CD14-positive monocyte (primary cell): ENCODE results near the gene AMIGO3. TPM values are rescaled to one million over a fixed set of nuclear protein-coding genes. Genes with fewer than 3 reads are reported as not detected.

Experiments used
- DNase-seq, 3 donors: peaks; one replicate each; pipeline ENCODE4 v3.0.0-alpha.2; 2011 to 2022
- H2AFZ ChIP-seq: 2 replicates; pipeline ENCODE4 v1.6.0; 2012; ENCODE audit warnings: mild to moderate bottlenecking, low read depth, low read length, inconsistent platforms; ENCODE audit not compliant: insufficient read depth, poor library complexity, severe bottlenecking
- H3K27ac ChIP-seq, 2 donors: 1 replicate in 1 of 2; 2 replicates in 1 of 2; pipeline ENCODE4 v1.5.1; 2012 to 2013; ENCODE audit warnings: low read length in 2 of 2, control low read depth in 1 of 2, inconsistent platforms in 1 of 2, low read depth in 1 of 2, mild to moderate bottlenecking in 1 of 2
- H3K27me3 ChIP-seq, 2 donors: one replicate each; pipeline versions ENCODE4 v1.6.0 to v1.6.1; 2011 to 2013; ENCODE audit warnings: low read length in 2 of 2; ENCODE audit not compliant: control insufficient read depth in 2 of 2, insufficient read depth in 2 of 2
- H3K36me3 ChIP-seq, 2 donors: replicated peaks in 1 of 2; 1 replicate in 1 of 2; 2 replicates in 1 of 2; pipeline versions ENCODE4 v1.5.1 to v1.6.1; 2012 to 2013; ENCODE audit warnings: low read length in 2 of 2, control low read depth in 1 of 2, inconsistent platforms in 1 of 2, mild to moderate bottlenecking in 1 of 2; ENCODE audit not compliant: insufficient read depth in 2 of 2, control insufficient read depth in 1 of 2
- H3K4me1 ChIP-seq, 2 donors: 1 replicate in 1 of 2; 2 replicates in 1 of 2; pipeline versions ENCODE4 v1.5.1 to v1.6.1; 2012 to 2013; ENCODE audit warnings: low read length in 2 of 2, control low read depth in 1 of 2, inconsistent platforms in 1 of 2, mild to moderate bottlenecking in 1 of 2, moderate library complexity in 1 of 2; ENCODE audit not compliant: insufficient read depth in 2 of 2, control insufficient read depth in 1 of 2
- H3K4me2 ChIP-seq: replicated peaks from 2 replicates; pipeline ENCODE3; 2012; ENCODE audit warnings: low read length, moderate library complexity, mild to moderate bottlenecking; ENCODE audit not compliant: poor library complexity, severe bottlenecking; ENCODE audit errors: extremely low read depth
- H3K4me3 ChIP-seq, 3 experiments: fragments of 200-600 bp in 1 of 3; sonication (generic) in 1 of 3; replicated peaks in 1 of 3; 1 replicate in 2 of 3; 2 replicates in 1 of 3; pipeline ENCODE4 v1.5.1; 2011 to 2013; ENCODE audit warnings: low read length in 3 of 3, mild to moderate bottlenecking in 3 of 3, control low read depth in 2 of 3, low read depth in 2 of 3, inconsistent platforms in 1 of 3, moderate library complexity in 1 of 3
- H3K79me2 ChIP-seq: 2 replicates; pipeline ENCODE4 v1.6.0; 2012; ENCODE audit warnings: mild to moderate bottlenecking, control low read depth, inconsistent platforms, low read length, moderate library complexity; ENCODE audit not compliant: insufficient read depth
- H3K9ac ChIP-seq: 2 replicates; pipeline ENCODE4 v1.6.0; 2017; ENCODE audit warnings: low read length, mild to moderate bottlenecking; ENCODE audit not compliant: insufficient read depth, poor library complexity, severe bottlenecking
- H3K9me3 ChIP-seq, 2 donors: replicated peaks in 1 of 2; 1 replicate in 1 of 2; 2 replicates in 1 of 2; pipeline versions ENCODE4 v1.5.1 to v1.6.1; 2012 to 2013; ENCODE audit warnings: low read length in 2 of 2, control low read depth in 1 of 2; ENCODE audit not compliant: control insufficient read depth in 1 of 2, insufficient read depth in 1 of 2
- H4K20me1 ChIP-seq: 2 replicates; pipeline ENCODE4 v1.6.0; 2012; ENCODE audit warnings: mild to moderate bottlenecking, low read length, control low read depth, moderate library complexity; ENCODE audit not compliant: insufficient read depth
- H3K27ac Mint-ChIP-seq, 7 donors: one replicate each; pipeline ENCODE4 v1.8.0; 2020; ENCODE audit warnings: mild to moderate bottlenecking in 7 of 7, mixed read lengths in 7 of 7, moderate library complexity in 6 of 7, inconsistent platforms in 2 of 7
- H3K27me3 Mint-ChIP-seq, 3 donors: one replicate each; pipeline ENCODE4 v1.8.0; 2021 to 2022; ENCODE audit warnings: low read depth in 3 of 3, mild to moderate bottlenecking in 3 of 3, mixed read lengths in 3 of 3, moderate library complexity in 3 of 3, inconsistent platforms in 1 of 3
- H3K36me3 Mint-ChIP-seq, 2 donors: one replicate each; pipeline ENCODE4 v1.8.0; 2020; ENCODE audit warnings: mixed read lengths in 2 of 2, inconsistent platforms in 1 of 2, mild to moderate bottlenecking in 1 of 2
- H3K4me1 Mint-ChIP-seq: one replicate; pipeline ENCODE4 v1.8.0; 2020; ENCODE audit warnings: mild to moderate bottlenecking, mixed read lengths
- H3K4me3 Mint-ChIP-seq, 2 donors: one replicate each; pipeline ENCODE4 v1.8.0; 2020; ENCODE audit warnings: mild to moderate bottlenecking in 2 of 2, mixed read lengths in 2 of 2, moderate library complexity in 1 of 2
- H3K9me3 Mint-ChIP-seq, 7 donors: one replicate each; pipeline ENCODE4 v1.8.0; 2020 to 2022; ENCODE audit warnings: mixed read lengths in 7 of 7, mild to moderate bottlenecking in 6 of 7, moderate library complexity in 6 of 7, inconsistent platforms in 2 of 7
- WGBS: methylation state at CpG from one replicate; pipeline ENCODE4 v1.1.5; 2013; ENCODE audit warnings: missing lambda C conversion rate; ENCODE audit not compliant: insufficient coverage; 5-methylcytosine and 5-hydroxymethylcytosine counted together
- intact Hi-C, 2 donors: fragments of 100-400 bp; cut with micrococcal nuclease; formaldehyde crosslinking; loops; one replicate each; pipeline versions ENCODE4 v1.15.0 to v1.15.1; 2023
- polyA plus RNA-seq, 3 donors: library from polyadenylated mRNA; depleted of rRNA in 1 of 3; unstranded in 2 of 3; stranded (reverse) in 1 of 3; fragments of 300-500 nt in 2 of 3; fragments of >200 nt in 1 of 3; fragmentation: Illumina TruSeq in 2 of 3; gene quantifications; 1 replicate in 2 of 3; 2 replicates in 1 of 3; pipeline ENCODE4 v1.2.3, GENCODE V29; 2012 to 2021
- TF ChIP-seq, protein P1 (sequence below): fragments of 200-600 bp; IDR thresholded peaks from one replicate; pipeline ENCODE4 v1.8.0; 2022; ENCODE audit warnings: antibody characterized with exemption, mild to moderate bottlenecking

The AMIGO3 gene
- polyA plus RNA-seq, 3 donors = 0.96 TPM; not detected in 2

DNA sequence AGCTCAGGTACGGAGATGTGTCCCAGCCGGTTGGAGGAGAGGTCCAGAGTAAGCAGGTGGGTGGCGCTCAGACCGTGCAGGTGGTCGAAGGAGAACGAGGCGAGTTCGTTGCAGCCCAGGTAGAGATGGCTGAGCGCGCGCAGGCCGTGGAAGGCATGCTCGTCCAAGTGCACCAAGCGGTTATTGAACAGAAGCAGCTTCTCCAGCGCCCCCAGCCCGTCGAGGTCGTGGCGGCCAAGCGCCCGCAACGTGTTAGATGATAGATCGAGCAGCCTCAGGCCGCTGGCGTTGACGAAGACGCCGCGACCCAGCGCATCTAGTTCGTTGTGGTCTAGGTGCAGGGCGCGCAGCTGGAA lies 648 bp downstream of the AMIGO3 start:
- Mint-ChIP-seq H3K27me3 (peaks cover 7 to 9% (median 7%) of the 10 kb centered on the region in 3 donors), H3K4me1 (peaks cover 27% of the 10 kb centered on the region), H3K4me3 (peak overlapping the region; percentile 85 to 93), H3K27ac (peak overlapping the region in 2 of 7 donors; percentile 62 to 72), H3K9me3 (peaks cover 0 to 5% (median 0%) of the 10 kb centered on the region in 7 donors), H3K36me3 (peaks cover 29 to 43% of the 10 kb centered on the region in 2 donors)
- Histone ChIP-seq H3K27me3 (peaks cover 0 to 7% of the 10 kb centered on the region in 2 donors), H3K4me2 (peak overlapping the region; percentile 92), H3K9me3 (no peaks in the 10 kb centered on the region), H3K4me3 (peak overlapping the region; percentile 45 to 80 (median 46)), H4K20me1 (peaks cover 31% of the 10 kb centered on the region), H3K36me3 (peaks cover 10 to 33% of the 10 kb centered on the region in 2 donors), H2AFZ (peak overlapping the region; percentile 72), H3K79me2 (peaks cover 22% of the 10 kb centered on the region), H3K27ac (no peak overlapping the region), H3K9ac (peak overlapping the region; percentile 43), H3K4me1 (peaks cover 23 to 31% of the 10 kb centered on the region in 2 donors)
- 14% methylated on average over 33 of the region's 33 CpGs for WGBS
- TF ChIP-seq, protein P1, sequence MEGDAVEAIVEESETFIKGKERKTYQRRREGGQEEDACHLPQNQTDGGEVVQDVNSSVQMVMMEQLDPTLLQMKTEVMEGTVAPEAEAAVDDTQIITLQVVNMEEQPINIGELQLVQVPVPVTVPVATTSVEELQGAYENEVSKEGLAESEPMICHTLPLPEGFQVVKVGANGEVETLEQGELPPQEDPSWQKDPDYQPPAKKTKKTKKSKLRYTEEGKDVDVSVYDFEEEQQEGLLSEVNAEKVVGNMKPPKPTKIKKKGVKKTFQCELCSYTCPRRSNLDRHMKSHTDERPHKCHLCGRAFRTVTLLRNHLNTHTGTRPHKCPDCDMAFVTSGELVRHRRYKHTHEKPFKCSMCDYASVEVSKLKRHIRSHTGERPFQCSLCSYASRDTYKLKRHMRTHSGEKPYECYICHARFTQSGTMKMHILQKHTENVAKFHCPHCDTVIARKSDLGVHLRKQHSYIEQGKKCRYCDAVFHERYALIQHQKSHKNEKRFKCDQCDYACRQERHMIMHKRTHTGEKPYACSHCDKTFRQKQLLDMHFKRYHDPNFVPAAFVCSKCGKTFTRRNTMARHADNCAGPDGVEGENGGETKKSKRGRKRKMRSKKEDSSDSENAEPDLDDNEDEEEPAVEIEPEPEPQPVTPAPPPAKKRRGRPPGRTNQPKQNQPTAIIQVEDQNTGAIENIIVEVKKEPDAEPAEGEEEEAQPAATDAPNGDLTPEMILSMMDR = no peak
- DNase-seq = peak in 1 of 3 donors; percentile 7
- intact Hi-C loops = loop anchor here in 1 of 2 donors (10.0 kb wide), 1 partner anchor 226 kb away; the partner anchor contains the start of gene RBM6

GRCh38 chr3:49717959-49718857 lies 1.3 kb downstream of the AMIGO3 start:
- WGBS = 86% methylated on average over 60 of the region's 75 CpGs

More at GRCh38 chr3:49717959-49718857, 1.3 kb downstream of the AMIGO3 start:
- peak overlapping the region; percentile 92 for H3K4me2 ChIP-seq
- no peak overlapping the region for H2AFZ ChIP-seq
- peak overlapping the region in 1 of 3 experiments; percentile 80 for H3K4me3 ChIP-seq
- H3K9me3 Mint-ChIP-seq = peaks cover 0 to 5% (median 0%) of the 10 kb centered on the region in 7 donors
- H3K27ac ChIP-seq = no peak overlapping the region
- peaks cover 18% of the 10 kb centered on the region for H3K79me2 ChIP-seq
- H3K9me3 ChIP-seq = no peaks in the 10 kb centered on the region
- peaks cover 31% of the 10 kb centered on the region for H4K20me1 ChIP-seq
- peaks cover 26% of the 10 kb centered on the region for H3K4me1 Mint-ChIP-seq
- peak overlapping the region in 2 of 7 donors; percentile 62 to 75 for H3K27ac Mint-ChIP-seq
- peak overlapping the region; percentile 85 to 93 for H3K4me3 Mint-ChIP-seq
- TF ChIP-seq, protein P1 = no peak
- peaks cover 29 to 43% of the 10 kb centered on the region in 2 donors for H3K36me3 Mint-ChIP-seq
- H3K9ac ChIP-seq = no peak overlapping the region
- H3K27me3 ChIP-seq = peaks cover 0 to 7% of the 10 kb centered on the region in 2 donors
- peak in 1 of 3 donors; percentile 6 for DNase-seq
- peaks cover 10 to 33% of the 10 kb centered on the region in 2 donors for H3K36me3 ChIP-seq
- intact Hi-C loops = loop anchor here in 1 of 2 donors (10.0 kb wide), 1 partner anchor 227 kb away; the partner anchor contains the start of gene RBM6
- H3K27me3 Mint-ChIP-seq = peaks cover 7 to 9% (median 7%) of the 10 kb centered on the region in 3 donors
- peaks cover 21 to 27% of the 10 kb centered on the region in 2 donors for H3K4me1 ChIP-seq
